Fibroblast of lung (primary cell): ENCODE data around the gene HENMT1. TPM values are rescaled to one million over a fixed set of nuclear protein-coding genes. Genes with fewer than 3 reads are reported as not detected.

Experiments used
- DNase-seq, 2 donors: peaks; one replicate each; pipeline versions ENCODE4 v3.0.0 to v3.0.0-alpha.2; 2010; ENCODE audit warnings: low read depth in 2 of 2
- H2AFZ ChIP-seq: 2 replicates; pipeline ENCODE4 v1.5.1; 2012; ENCODE audit warnings: low read length, control low read depth, inconsistent platforms
- H3K27ac ChIP-seq: 2 replicates; pipeline ENCODE4 v1.5.1; 2011; ENCODE audit warnings: low read length, control low read depth; ENCODE audit not compliant: insufficient read depth
- H3K27me3 ChIP-seq: 2 replicates; pipeline ENCODE4 v1.5.1; 2011; ENCODE audit warnings: mild to moderate bottlenecking, low read length; ENCODE audit not compliant: control insufficient read depth, insufficient read depth
- H3K36me3 ChIP-seq: 2 replicates; pipeline ENCODE4 v1.5.1; 2011; ENCODE audit warnings: low read length; ENCODE audit not compliant: control insufficient read depth, insufficient read depth
- H3K4me1 ChIP-seq: 2 replicates; pipeline ENCODE4 v1.5.1; 2011; ENCODE audit warnings: low read length; ENCODE audit not compliant: control insufficient read depth, insufficient read depth; ENCODE audit errors: extremely low read depth
- H3K4me2 ChIP-seq: 2 replicates; pipeline ENCODE4 v1.5.1; 2011; ENCODE audit warnings: low read length, control low read depth; ENCODE audit not compliant: insufficient read depth; ENCODE audit errors: extremely low read depth
- H3K4me3 ChIP-seq, 4 experiments: fragments of 200-600 bp in 1 of 4; sonication (generic) in 1 of 4; replicated peaks in 1 of 4; 2 replicates each; pipeline ENCODE4 v1.5.1; 2011 to 2016; ENCODE audit warnings: low read length in 4 of 4, low read depth in 3 of 4, mild to moderate bottlenecking in 3 of 4, control low read depth in 2 of 4, inconsistent platforms in 1 of 4, mixed read lengths in 1 of 4; ENCODE audit not compliant: insufficient read depth in 1 of 4; ENCODE audit errors: control extremely low read depth in 1 of 4
- H3K79me2 ChIP-seq: 2 replicates; pipeline ENCODE4 v1.5.1; 2012; ENCODE audit warnings: mild to moderate bottlenecking, low read length, inconsistent platforms; ENCODE audit not compliant: control insufficient read depth, insufficient read depth
- H3K9ac ChIP-seq: 2 replicates; pipeline ENCODE4 v1.5.1; 2011; ENCODE audit warnings: mild to moderate bottlenecking, low read length, control low read depth; ENCODE audit not compliant: insufficient read depth
- H3K9me3 ChIP-seq: 2 replicates; pipeline ENCODE4 v1.5.1; 2012; ENCODE audit warnings: low read depth, low read length; ENCODE audit not compliant: control insufficient read depth, insufficient read depth
- H4K20me1 ChIP-seq: 2 replicates; pipeline ENCODE4 v1.5.1; 2011; ENCODE audit warnings: low read length; ENCODE audit not compliant: control insufficient read depth, insufficient read depth; ENCODE audit errors: extremely low read depth
- CTCF ChIP-seq, 2 donors: IDR thresholded peaks in 1 of 2; conservative IDR thresholded peaks in 1 of 2; 1 replicate in 1 of 2; 2 replicates in 1 of 2; pipeline ENCODE4 v1.5.1; 2011 to 2012; ENCODE audit warnings: low read length in 2 of 2, control low read depth in 1 of 2, inconsistent platforms in 1 of 2, low read depth in 1 of 2, mild to moderate bottlenecking in 1 of 2
- EZH2 ChIP-seq: IDR thresholded peaks from 2 replicates; pipeline ENCODE4 v1.5.1; 2012; ENCODE audit warnings: low read length, control low read depth, mild to moderate bottlenecking; ENCODE audit errors: missing control alignments
- polyA plus RNA-seq, 2 donors: library from polyadenylated mRNA; depleted of rRNA in 1 of 2; stranded (reverse) in 1 of 2; unstranded in 1 of 2; fragments of >200 nt; gene quantifications; 2 replicates each; pipeline ENCODE4 v1.2.1, GENCODE V29; 2011 to 2012; ENCODE audit warnings: missing spikeins in 1 of 2
- total RNA-seq: library from RNA; depleted of rRNA; stranded (reverse); fragments of >200 nt; gene quantifications from 2 replicates; pipeline ENCODE4 v1.2.1, GENCODE V29; 2014

HENMT1 gene
- total and polyA plus RNA-seq, 2 donors (not counting 1 experiment from before 2014, with no cell fraction given): 3.0 to 5.3 TPM

- no peak for TF ChIP-seq CTCF (conservative IDR thresholded peaks at IDR 0.05 in 1 of 2, IDR thresholded peaks at IDR 0.05 in 1 of 2; ENCODE audit: low read depth in 1 of 2, low read length in 2 of 2)
- no peak for TF ChIP-seq EZH2
- Histone ChIP-seq H2AFZ (no peak overlapping the region), H3K4me2 (no peak overlapping the region), H3K79me2 (no peaks in the 10 kb centered on the region), H3K36me3 (no peaks in the 10 kb centered on the region), H3K9me3 (no peaks in the 10 kb centered on the region), H3K4me3 (no peak overlapping the region), H3K9ac (no peak overlapping the region), H3K27me3 (no peaks in the 10 kb centered on the region), H3K27ac (no peak overlapping the region), H4K20me1 (no peaks in the 10 kb centered on the region), H3K4me1 (no peaks in the 10 kb centered on the region)
- no peak for DNase-seq
Measured at GRCh38 chr1:108639899-108640560, 20.9 kb downstream of the HENMT1 start.

GRCh38 chr1:108636876-108637275 is 24.0 kb downstream of the HENMT1 start:
- Histone ChIP-seq H3K4me2 (no peak overlapping the region), H3K27me3 (no peaks in the 10 kb centered on the region), H4K20me1 (no peaks in the 10 kb centered on the region), H3K9ac (no peak overlapping the region), H3K27ac (no peak overlapping the region), H3K4me3 (no peak overlapping the region), H2AFZ (no peak overlapping the region), H3K9me3 (no peaks in the 10 kb centered on the region), H3K4me1 (no peaks in the 10 kb centered on the region), H3K79me2 (no peaks in the 10 kb centered on the region), H3K36me3 (no peaks in the 10 kb centered on the region)
- no peak for DNase-seq
- no peak for TF ChIP-seq CTCF (conservative IDR thresholded peaks at IDR 0.05 in 1 of 2, IDR thresholded peaks at IDR 0.05 in 1 of 2; ENCODE audit: low read depth in 1 of 2, low read length in 2 of 2)
- TF ChIP-seq EZH2: no peak

- Histone ChIP-seq H3K9ac (no peak overlapping the region), H3K4me2 (no peak overlapping the region), H4K20me1 (no peaks in the 10 kb centered on the region), H3K79me2 (no peaks in the 10 kb centered on the region), H3K4me1 (no peaks in the 10 kb centered on the region), H3K27me3 (no peaks in the 10 kb centered on the region), H3K27ac (no peak overlapping the region), H3K9me3 (no peaks in the 10 kb centered on the region), H3K4me3 (no peak overlapping the region), H2AFZ (no peak overlapping the region), H3K36me3 (peaks cover 2% of the 10 kb centered on the region)
- DNase-seq: no peak
- no peak for TF ChIP-seq EZH2
- no peak for TF ChIP-seq CTCF (conservative IDR thresholded peaks at IDR 0.05 in 1 of 2, IDR thresholded peaks at IDR 0.05 in 1 of 2; ENCODE audit: low read depth in 1 of 2, low read length in 2 of 2)
Measured at GRCh38 chr1:108634521-108634920, 26.4 kb downstream of the HENMT1 start.
